HG03139 (cell line): Measurements from ENCODE around the gene RING1.

Experiments used
- ATAC-seq: cut with Tn5 transposase; IDR thresholded peaks from one replicate; pipeline ENCODE4 v1.9.1; 2021; ENCODE audit not compliant: unreplicated experiment

The RING1 gene

DNA sequence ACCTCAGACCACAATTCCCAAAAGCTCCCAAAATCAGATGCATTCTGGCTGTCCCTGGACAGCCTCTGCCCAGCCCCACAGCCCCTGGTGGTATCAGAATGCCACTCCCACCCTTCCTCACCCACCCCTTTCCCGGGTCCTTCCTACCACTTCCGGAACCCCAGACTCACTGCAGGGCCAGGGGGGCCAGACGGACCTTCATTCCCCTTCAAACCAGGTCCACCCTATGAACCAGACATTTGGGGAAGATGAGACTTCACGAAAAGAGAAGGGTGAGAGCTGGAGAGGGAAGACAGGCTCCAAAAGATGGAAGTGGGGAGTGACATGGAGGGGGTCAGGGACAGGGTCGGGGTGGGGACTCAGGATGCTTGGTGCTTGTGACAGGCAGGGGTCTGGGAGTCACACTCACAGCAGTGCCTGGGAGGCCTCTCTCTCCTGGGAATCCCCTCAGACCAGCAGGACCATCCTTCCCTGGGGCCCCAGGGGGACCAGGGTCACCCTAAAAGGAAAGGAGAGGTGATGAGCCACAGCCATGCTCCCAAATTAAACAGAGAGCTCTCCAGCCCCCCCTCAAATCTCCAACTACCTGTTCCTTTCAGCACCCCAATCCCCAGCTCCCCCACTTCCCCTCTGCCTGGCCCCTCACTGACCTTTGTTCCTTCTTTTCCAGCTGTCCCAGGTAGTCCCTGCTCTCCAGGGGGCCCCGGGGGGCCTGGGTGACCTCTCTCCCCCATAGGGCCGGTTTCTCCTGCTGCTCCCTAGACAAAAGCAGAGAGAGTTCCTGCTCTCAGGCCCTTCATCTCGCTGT, 36.2 kb upstream of the RING1 start:
- ATAC-seq, result no peak

DNA sequence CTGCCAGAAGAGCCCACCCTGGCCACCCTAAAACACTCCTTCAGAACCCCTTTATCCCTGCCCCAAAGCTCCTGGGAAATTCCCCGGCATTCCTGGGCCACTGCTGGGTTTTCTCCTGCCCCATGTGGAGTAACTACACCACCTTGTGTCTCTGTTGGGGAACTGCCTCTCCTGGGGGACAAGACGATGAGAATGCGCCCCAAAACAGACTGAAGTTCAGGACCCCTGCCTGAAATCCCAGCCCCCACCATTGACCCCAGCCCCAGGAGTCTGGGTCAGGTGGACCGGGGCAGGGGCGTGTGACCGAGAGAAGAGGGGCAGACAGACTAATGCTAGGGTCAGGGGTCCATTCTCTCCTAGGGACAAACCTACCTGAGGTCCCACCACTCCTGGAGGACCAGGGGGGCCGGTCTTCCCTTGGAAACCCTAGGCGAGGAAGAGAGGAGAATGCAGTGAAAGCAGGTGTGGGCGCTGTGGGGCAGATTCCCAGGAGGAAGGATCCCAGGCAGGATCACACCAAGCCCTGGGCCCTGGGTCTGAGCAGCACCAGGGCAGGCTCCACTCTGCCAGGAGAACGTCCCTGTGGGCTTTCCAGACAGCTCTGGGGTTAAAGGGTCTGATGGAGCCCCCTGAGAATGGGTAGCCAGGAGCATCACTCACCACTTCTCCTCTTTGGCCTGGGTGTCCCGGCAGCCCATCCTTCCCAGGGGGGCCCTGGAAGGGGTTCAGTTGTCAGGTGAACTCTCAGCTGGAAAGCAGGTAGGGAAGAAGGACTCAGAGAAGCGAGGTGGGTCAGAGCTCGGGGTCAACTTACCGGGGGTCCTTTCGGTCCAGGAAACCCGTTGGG, 35.4 kb upstream of the RING1 start:
- no peak for ATAC-seq

DNA sequence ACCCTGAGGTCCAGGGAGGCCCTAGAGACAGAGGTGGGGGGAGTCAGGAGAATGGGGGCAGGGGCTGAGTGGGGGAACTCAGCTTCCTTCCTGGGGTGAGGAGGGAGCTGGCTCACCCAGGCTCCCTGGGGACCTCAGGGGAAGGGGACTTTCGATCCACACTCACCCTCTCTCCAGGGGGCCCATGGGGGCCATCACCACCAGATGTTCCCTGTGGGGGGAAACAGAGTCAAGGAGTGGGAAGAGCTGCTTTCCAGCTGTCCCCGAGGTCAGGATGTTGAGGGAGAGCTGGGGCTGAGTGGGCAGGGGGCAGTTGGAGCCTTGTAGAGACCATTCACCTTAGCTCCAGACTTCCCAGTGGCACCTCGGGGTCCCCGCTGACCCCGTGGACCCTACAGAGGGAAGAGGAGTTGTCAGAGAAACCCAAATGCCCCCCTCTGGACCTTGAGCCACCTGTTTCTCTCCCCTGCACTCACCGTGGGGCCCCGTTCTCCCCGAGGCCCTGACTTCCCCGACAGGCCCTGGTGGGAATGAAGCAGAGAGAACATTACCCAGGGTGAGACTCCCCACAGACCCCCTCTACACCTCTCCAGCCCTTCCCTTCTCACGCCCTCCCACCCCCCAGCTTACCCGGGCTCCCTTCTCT, 34.6 kb upstream of the RING1 start:
- no peak for ATAC-seq

DNA sequence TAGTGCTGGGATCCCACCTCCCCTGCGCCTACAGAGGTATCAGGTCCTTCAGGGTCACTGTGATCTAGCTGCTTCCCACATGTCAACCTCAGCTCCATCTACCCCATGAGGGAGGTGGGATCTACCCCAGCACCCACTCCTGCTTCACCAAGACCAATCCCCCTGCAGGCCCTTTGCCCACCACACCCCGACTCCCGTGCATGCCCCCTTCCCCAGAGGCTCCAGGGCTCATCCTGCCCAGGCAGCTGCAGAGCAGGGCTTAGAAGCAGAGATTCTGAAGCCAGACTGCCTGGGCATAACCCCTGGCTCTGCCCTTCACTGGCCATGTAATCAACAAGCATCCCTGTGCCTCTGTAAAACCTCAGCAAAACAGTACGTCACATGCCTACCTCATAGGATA, 33.5 kb upstream of the RING1 start:
- no peak for ATAC-seq

DNA sequence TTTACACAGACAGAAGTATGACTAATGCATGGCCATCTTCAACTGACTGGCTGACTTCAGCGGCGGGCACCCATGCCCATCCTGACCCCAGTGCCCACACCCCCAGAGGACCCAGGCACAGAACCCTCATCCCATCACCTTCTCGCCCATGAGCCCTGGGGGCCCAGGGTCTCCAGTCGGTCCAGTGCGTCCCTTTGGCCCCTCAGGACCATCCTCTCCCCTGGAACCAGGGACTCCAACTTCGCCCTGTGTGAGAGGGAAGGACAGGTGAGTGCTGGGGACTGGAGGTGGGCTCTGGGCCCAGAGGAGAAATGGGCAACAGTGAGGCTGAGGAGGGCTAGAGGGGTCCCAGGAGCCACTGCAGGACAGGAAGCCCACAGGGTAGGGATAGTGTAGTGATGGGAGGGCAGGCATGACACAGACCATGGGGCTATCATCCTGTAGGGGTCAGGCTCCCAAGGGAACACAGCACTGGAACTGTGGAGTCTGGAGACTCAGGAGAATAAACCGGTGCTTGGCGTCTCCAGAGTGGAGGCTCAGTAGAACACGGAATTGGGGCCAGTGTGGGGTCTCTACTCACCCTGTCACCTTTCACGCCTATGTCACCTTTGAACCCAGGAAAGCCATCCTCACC, 32.7 kb upstream of the RING1 start:
- ATAC-seq, result no peak

DNA sequence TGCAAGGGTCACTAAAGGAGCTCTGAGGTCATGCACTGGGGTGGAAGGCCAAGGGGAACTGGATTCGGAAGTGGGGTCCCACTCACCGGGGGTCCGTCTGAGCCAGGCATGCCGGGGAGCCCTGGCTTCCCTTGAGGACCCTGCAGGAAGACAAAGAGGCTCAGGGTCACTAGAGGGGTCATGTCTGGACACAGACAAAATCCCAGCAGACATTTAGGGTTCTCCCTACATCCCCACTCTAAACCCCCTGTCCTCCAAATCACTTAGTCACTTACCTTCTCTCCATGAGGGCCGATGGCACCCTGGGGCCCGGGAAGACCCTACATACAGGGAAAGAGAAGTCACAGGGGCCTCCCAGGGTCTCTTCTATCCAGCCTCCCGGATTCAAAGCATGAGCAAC, 31.4 kb upstream of the RING1 start:
- no peak for ATAC-seq

DNA sequence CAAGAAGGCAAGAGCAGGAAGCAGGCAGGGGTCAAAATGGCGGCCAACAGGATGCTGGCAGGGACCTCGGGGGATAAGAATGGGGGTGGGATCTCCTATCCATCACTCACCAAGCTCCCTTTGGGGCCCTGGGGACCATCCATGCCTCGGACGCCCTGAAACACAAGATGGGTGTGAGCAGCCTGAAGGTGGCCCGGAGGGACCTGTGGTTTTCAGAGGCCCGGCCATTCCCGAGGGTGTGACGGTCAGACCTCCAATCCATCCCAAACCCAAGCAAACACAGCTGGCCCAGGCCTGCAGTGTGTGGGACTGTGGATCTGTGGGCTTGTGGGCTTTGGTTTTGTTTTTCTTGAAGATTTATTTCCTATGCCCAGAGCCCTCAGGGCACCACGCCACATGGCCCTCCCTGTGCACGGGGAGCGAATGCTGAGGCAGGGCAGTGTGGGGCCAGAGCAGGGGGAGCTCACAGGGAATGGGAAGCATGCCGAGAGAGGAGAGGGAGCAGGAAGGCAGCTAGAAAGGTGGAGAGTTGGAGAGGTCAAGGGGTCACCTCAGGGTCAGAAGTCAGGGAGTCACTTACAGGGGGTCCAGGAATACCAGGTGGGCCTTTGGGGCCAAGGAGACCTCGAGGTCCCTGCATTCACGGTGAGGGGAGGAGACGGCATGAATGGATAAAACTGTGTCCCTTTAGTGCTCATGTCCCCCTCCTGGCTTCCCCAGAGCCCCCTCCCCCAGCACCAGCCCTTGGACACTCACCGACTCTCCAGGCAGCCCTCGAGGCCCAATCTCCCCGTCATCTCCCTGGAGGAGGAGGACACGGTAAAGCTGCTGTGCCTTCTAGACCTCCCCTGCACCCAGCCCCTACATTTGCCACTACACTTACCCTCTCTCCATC, 30.5 kb upstream of the RING1 start:
- ATAC-seq, result no peak

DNA sequence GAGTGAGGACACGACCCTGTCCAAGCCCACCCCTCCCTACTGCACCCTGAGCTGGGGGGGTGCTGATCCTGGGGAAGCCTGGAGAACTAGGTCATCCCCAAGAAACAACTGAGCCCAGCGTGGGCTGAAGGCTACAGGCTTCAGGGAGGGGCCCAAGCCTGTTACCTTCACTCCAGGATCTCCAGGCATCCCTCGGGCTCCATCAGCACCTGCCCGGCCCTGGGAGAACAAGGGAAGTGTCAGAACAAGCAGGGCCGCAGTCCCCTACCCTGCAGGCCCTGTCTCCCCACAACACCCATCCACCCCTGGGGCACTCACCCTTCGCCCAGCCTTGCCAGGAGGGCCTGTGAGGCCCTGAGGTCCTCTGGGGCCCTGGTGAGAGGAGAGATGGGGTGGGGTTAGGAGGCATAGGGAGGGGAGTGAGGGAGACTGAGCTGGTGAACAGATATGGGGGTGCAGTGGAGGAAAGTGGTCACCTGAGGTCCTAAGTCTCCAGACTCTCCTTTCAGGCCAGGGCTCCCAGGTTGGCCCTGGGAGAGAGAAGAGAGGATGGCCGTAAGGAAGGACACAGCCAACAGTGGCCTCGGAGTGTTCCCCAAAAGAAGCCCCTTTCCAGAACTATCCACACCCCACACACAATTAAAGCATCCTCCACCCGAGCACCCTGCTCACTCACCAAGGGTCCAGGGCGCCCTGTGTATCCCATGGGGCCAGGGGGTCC, 29.4 kb upstream of the RING1 start:
- ATAC-seq, result no peak

DNA sequence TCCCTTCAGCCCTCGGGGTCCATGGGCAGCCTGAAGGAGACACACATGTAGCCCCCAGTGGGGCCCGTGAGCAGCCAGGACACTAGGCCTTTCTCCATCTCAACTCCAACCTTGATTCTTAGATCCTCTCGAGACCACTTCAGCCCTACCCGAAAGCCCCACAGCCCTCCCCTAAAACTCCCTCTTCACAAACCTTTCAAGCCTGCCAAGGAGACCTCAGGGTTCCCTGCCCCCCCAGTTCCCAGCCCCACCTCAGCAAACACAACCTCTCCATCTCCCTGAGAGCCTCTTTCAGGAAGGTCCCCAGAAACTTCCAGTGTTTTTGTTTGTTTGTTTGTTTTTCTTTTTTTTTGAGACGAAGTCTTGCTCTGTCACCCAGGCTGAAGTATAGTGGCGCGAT, 27.2 kb upstream of the RING1 start:
- ATAC-seq, result no peak

DNA sequence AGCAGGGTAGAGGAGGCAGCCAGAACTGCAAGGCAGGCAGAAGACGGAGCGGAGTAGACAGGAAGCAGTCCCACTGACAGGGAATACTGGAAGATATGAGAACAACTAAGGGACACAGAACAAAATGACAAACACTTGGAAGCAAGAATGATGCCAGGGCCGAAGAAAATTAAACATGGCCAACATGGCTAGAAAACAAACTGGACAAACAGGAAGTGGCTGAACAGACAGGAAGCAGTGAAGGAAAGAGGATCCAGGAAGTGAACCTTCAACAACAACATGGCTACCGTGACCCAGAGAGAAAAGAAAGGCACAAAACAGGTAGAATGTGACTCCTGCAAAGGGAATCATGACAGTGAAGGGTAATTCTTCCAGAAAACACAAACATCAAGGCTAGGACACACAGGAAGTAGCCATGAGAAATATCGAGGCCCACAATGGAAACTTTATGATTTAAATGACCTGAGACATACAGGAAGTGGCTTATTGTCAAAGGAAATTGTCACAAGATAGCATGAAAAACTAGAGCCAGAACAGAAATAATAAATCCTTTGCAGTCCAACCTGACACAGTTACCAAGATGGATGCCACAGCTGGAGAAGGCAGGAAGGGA, 25.1 kb upstream of the RING1 start:
- no peak for ATAC-seq

DNA sequence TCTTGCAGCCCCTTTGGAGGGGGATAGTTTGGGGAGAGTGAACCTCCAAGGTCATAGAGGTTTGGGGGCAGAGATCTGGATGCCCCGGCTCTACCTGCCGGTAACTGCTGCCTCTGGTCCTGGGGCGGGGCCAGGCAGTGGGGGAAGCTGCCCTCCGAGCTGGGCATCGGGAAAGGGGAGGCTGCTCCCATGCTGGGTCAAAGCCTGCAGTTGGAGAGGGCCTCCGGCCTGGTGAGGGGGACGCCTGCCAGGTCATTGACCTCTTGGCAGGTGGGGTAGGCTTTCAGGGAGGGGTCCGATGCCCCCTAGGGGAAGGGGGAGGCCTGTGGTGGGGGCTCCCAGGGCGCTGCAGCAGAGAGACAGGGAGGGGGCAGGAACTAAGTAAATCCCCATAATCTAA, 23.1 kb upstream of the RING1 start:
- ATAC-seq, result no peak

DNA sequence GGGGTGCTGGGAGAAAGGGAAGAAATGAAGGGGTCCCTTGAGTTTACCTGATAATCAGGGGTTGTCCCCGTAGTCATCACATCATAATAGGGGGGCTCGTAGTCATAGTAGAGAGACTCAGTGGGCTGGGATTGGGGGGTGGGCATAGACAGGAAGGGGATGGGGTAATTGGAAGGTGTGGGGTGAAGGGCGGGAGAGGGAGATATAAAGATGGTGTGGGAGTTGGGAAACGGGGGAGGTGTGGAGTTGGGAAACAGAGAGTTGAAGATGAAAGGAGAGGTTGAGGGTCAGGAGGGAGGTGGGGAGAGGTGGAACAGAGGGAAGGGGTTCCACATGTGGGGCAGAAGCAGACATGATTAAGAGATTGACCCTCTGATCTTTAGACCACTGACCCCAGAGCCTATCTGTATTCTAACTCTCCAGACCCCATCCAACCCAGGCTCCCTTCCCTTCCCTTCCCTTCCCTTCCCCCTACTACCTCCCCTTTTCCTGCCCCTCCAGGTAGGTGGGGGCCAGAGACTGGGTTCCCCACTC, 22.6 kb upstream of the RING1 start:
- no peak for ATAC-seq

DNA sequence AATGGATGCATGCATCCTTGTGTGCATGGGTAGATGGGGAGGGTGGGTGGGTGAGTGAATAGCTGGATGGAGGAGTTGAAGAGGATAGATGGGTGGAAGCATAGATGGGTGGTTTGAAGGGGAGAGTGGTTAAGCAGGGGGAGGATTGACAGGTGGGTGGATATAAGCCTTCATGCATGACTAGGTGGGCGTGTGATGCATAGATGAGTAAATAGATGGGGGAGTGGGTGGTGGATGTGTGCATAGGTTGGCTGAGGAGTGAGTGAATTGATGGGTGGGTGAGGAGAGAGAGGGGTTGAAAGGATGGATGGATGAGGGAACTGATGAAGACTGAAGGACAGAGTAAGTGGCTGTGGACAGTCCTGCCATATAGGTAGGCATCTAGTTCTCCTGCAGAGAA, 20.5 kb upstream of the RING1 start:
- ATAC-seq, result no peak

DNA sequence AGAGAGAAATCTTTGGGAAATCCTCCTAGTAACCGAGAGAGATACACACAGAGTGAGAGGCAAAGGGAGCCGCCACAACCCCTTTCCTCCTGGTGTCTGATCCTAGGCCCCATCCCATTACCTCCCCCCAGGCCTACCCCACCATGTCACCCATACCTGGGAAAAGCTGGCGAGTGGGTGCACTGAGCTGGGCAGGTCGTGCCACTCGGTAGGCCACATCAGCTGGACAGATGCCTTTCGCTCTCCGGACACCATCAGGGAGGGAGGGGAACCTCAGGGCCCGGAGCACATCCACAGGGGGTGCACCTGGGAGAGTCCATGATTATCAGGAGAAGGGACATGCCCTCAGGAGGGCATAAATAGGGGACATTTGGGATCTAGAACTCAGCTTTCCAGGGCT, 19.1 kb upstream of the RING1 start:
- no peak for ATAC-seq

DNA sequence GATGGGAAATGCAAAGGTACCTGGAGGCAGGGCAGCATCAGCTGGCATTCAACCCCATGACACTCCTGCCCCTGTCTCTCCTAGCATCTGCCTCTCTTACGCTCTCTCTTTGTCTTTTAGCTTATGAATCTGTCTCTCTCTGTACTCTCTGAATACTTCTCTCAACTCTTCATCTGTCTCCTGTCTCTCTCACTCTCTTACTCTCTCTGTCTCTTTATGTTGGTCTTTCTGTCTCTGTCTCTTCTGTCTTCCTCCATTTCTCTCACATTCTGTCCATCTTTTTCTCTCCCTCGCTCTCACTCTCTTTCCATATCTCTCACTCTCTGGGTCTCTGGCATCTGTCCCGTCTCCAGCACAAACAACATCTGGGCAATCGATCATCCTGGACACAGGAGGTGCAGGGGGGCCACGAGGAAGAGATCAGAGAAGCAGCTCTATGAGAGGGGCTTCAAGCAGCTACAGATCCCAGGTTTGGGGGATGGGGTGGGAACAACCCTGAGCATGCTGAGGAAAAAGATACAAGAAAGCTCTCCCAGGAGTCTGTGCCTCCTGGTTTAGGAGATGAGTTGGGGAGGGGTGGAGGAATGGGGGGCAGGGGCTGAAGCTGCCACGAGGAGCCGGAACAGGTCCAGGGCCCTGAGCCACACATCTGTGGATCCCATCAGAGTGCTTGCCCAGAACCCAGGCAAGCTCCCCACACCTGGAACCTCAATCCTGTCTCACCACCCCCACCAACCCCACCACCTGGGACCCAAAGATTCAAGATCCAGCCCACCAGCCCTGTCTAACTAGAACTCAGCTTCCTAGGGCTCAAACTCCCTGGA, 18.5 kb upstream of the RING1 start:
- no peak for ATAC-seq

DNA sequence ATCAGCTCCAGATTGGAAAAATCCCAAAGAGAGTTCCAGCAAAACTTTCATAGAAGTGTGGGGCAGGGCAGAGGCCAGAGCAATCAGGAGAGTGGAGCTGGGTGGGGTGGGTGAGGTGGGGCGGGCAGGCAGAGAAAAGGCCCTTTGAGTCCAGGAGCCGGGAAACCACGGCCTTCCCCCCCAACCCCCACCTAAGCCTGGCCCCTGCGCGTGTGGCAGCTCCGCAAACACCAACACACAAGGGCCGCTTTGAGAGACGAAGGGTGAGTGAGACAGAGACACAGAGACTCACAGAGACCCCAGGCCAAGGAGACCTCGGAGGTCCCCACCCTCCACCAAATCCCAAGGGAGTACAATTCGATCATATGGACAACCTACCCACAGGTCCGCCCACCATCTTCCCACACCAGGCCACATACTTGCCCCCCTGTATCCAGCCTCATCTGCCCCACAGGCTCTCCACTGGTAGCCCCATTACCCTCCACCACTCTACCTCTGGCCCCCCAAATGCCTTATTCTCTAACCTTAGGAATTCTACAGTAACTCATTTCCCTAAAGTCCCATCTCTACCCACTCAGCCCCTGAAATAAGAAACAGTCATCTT, 17.7 kb upstream of the RING1 start:
- ATAC-seq, result no peak

DNA sequence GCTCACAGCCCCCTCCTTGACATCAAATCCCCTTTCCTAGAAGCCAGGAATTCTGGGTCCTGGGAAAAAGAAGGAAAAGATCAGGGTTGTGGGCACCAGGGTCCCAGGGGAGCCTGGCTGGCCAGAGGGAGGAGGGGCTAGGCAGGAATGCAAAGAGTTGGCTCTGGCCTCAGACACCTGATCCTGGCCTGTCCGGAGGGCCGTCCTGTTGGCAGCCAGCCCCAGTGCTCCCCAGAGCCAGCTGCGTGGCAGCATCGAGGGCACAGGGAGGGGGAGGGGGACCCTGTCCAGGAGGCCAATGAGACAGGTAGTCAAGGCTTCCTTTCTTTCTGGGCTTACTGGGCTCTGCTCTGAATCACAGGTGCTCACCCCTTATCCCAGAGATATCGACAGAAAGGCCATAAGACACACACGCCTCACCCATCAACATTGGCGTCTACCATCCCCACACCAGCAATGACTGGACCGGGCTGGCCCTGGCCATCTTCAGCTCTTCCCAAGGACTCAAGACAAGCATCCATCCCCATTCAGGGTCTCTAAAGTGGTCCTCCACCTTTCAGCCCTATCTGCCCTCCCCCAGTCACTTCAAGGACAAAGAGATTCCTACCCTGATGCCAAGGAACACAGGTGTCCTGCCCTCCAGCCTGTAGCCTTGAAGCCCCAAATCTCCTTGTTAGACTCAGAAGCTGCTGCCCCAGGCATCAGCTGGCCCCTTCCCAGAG, 16.8 kb upstream of the RING1 start:
- ATAC-seq, result no peak
